C1 segment of cervical spinal cord (tissue), 14 donors: Measurements from ENCODE around the gene SPSB4.

Experiments used
- DNase-seq, 14 donors: peaks; one replicate each; lab custom pipeline; 2025; lab: John Stamatoyannopoulos, UW

The SPSB4 gene

DNA sequence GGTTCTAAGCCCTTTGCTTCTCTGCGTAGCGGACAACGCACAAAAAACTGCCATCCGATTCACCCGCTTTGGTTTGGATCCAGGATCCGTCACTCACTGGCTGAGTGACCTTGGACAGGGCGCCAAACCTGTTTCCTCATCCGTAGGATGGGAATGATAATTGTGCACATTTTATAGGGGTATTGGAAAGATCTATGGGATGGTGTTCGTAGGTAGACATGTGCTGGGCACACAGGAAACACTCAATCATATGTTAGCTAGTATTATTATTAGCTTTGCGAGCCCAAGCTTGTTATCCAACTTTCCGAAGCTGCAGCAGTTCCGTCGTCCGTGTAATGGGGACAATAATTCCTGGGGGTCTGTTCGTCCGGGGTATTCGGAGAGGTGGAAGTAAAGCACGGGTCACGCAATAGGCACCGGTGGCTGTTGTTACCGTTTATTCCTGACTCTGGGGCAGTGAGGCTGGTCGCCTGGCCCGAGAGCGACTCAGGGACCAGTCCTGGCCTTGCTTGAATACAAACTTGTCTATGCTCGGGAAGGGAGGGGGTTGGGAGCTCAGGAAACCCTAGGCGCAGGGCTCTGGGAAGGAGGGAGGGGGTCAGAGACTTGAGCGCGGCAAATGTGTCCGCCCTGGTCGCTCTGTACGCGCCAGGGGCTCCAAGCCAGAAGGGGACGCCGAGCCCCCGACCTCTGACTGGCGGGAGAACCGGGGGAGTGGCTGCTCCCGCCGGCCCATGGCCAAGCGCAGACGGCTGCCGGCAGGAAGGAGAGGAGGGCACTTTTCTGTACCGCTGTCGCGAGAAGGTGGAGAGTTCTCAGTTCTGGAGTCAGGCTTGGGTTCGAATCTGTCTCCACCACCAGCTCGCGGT, 1.3 kb downstream of the SPSB4 start:
- DNase-seq = no peak

DNA sequence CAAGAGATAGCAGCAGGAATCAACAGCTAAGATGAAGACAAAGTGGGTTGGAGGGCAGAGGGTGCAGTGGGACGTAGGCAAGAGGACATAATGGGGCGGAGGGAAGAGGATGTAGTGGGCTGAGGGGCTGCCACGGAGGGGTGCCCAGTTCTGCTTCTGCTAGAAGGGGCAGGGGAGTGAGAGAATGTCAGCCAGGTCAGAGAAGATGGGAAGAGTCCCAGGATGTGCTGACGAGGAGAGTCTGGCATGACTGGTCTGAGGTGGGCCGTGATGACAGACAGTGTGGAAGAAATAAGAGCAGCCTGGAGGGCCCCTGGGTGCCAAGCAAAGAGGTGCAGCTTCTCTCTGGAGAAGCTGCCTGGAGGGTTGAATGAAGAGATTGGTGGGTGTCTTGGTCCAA, 4.0 kb downstream of the SPSB4 start:
- no peak for DNase-seq

DNA sequence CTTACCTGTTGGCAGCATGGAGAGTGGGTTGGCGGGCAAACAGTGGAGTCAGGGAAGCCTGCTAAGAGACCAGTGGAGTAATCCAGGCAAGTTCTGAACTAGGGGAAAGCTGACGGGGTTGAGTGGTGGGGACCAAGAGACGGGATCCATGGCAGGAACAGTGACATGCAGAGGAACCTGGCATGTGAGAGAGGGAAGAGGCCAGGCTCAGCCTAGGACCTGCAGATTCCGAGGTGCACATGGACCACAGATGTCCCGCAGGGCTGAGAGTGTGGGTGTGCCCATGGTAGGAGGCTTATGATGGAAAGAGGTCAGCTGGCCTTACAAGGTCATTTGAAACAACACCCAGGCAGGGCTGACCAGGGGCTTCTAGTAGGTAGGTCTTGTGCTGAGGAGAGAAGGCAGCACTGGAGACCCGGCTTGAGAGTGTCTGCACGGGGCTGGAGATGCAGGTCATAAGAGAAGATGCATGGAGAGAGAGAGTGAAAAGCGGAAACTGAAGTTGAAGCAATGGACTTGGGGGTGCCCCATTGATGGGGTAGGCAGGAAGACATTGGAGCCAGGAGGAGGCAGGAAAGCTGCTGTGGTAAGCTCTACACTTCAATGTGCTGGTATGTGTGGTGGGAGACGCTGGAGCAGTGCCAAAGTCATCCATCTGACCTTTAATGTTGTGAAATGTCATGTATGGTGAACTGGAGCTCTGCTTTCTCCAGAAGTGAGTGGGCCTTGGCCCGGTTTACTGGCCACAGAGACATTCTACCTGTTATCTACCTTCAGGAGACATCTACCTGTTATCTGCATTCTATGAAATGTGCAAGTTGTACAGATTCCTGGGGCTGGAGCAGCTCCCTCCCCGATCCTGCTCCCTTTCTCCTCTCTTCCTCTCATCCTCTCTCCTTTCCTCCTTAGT, 4.6 kb downstream of the SPSB4 start:
- DNase-seq = no peak

DNA sequence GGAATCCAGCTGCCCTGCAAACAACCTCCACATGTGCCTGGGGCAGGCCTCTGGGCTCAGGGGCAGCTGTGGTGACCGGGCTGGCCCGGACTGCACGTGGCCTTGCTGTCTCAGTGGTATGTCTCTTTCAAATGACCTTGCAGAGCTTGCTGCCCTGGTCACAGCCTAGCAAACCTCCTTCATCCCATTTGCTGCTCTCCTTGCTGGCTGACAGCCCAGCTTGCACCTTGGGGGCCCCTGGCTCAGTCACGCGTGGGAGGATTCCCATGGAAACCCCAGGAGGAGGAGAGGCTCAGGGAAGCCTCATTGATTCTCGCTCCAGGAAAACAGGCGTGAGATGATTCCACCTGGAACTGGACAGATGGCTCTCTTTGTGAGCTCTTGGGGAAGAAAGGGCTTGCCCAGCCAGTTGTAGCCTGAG, 5.6 kb downstream of the SPSB4 start:
- DNase-seq = no peak

DNA sequence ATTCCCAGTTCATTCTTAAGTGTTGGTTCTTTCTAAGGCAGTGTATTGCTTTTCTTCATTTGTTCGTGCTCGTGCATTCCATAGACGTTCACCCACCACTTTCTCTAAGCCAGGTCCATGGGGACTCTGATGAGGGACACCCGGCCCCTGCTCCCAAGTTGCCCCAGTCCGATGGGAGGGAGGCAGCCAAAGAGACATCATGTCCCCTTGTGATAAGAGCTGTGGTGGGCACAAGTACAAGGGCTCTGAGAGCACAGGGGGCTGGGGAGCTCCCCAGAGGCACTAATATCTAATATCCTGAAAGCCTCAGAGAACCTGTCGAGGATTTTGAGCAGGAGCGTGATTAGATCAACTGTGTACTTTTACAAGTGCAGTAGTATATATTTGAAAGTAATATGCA, 6.3 kb downstream of the SPSB4 start:
- no peak for DNase-seq

DNA sequence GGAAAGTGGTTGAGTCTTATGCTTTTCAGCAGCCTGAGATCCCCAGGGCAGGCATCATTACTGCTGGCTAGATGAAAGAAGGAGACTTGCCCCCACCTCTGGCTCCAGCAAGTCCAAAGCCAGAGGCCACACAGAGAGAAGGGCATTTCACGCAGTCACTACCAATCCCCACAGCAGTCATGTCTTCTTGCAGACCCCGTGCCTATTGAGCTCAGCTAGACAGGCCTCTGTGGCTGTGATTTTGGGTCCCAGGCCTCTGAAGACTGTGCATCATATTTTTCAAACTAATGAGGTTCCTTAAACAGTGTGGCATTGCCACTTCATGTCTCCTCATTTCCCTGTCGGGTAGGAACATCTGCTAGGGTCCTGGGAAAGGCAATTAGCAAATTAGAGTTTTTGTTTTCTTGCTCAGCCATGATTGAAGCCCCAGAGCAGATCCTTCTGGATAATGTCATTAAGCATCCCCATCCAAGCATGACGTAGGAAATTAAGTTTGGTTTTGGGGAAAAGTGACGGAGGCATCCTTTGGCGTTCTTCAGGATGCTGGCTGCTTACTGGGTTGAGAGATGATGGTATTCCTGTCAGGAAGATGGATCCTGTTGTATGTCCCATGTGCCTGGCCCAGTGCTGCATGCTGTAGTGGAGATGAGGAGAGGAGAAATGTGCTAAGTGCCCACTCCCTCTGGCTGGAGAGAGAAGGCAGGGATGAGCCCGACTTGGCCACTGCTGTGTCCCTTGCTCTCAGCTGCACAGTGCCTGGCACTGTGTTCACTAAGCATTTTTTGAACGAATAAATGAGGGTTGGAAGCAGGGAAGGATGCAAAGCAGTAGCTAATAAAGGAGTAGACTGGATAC, 7.0 kb downstream of the SPSB4 start:
- no peak for DNase-seq

DNA sequence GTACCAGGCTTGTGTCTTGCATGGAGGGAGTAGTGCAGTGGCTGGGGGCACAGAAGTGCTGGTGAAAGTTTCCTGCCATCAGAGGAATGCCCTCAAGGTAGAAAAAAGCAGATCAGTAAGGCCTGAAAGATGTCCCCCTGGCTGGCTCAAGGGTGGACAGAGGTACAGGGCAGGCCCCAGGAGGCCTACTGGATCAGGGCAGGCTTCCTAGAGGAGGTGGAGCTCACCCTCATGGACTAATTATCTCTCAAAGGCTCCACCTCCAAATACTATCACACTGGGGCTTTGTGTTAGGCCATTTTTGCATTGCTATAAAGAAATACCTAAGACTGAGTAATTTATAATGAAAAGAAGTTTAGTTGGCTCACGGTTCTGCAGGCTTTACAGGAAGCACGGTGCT, 7.8 kb downstream of the SPSB4 start:
- no peak for DNase-seq

DNA sequence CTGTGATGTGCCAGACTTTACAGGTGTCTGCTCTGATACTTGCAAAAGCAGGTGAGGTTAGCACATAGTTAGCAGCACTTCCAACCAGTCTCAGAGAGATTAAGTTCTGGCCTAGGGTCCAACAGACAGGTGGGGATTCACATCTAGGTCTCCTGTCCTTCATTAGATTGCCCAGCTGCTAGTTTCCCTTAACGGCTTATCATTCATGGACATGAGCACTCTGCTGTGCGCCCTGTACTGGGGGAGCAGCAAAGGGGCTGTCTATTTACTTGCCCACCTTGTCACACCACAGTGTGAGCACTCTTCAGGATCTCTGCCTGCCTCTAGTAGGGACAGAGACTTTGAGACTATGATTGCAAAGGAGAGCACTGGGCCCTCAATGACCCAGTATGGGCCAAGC, 8.7 kb downstream of the SPSB4 start:
- DNase-seq = no peak

DNA sequence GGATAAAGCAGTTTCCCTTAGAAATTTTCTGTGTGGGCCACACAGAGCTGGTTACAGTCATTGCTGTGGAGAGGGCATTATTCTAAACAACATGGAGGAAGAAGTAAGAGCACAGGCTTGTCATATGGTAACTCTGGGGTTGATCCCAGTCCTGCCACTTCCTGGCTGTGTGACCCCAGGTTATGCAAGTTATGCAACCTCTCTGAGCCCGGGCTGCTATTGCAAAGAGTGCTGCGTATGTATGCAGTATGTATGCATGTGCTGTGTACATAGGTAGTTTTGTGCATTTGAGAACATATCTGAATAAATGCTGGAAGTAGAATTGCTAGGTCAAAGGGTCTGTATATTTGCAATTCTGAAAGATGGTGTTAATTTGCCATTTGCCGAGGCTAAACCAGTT, 9.2 kb downstream of the SPSB4 start:
- DNase-seq = no peak

DNA sequence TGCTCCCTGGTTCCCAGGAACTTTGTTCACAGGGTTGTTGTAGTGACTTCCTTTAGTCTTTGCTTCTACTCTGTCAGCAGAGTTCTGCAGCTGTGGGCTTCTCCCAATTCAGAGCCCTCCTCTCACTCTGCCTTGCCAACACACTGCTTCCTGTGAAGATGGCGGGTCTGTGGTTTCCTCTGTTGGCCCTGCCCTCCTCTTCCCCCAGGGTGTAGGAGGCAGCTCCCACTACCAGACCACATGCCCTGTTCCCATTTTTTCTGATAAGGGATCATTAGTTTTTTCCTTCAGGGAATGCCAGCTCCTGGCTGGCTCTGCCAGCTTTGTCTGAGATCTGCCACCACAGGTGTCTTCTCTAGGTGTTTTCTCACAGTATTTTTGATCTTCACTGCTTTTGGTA, 12.7 kb downstream of the SPSB4 start:
- DNase-seq = no peak

DNA sequence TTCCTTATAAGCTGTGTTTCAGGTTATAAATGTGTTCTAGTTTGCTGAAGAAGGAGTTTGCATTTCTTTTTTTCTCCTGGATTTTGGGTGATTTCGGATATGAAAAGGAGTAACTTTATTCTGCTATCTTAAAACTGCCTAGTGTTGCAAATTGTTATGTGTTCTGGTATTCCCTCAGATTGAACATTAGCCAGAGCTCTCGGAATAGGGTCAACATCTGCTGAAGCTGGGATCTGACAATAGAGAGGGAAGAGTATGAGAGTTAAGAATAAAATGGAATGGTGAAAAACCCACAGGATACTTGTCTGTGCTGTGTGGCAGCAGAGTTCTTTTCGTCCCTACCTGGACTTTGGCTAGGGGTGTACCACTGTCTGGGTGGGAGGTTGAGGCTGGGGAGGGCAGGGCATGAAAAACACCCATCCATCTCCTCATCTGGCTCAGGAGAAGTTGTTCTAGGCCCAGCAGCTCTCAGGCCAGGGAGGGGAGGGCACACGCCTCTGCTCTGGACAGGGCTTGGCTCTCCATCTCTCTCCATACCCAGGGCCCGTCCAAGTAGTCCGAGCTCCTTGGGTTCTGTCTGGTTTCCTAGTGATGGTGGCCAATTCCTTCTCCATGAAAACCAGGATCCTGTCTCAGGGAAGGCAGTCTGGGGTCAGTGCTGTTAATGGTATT, 13.2 kb downstream of the SPSB4 start:
- no peak for DNase-seq

DNA sequence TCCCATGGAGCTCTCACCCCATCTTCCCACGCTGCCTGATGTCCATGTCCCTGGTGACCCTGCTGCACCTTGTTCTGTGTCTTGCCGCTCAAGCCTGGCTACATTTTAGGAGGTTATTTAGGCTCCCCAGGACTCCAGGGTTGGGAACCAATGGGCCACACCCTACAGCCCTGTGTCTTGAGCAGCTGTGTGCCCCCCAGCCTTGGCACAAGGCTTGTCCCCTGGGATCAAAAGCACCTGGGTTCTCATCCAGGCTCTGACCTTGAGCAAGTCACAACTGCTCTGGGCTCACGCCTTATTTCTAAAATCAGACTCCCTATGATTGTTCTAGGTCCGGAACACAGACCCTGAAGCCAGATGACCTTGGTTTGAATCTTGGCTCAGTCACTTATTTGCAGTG, 14.1 kb downstream of the SPSB4 start:
- no peak for DNase-seq

DNA sequence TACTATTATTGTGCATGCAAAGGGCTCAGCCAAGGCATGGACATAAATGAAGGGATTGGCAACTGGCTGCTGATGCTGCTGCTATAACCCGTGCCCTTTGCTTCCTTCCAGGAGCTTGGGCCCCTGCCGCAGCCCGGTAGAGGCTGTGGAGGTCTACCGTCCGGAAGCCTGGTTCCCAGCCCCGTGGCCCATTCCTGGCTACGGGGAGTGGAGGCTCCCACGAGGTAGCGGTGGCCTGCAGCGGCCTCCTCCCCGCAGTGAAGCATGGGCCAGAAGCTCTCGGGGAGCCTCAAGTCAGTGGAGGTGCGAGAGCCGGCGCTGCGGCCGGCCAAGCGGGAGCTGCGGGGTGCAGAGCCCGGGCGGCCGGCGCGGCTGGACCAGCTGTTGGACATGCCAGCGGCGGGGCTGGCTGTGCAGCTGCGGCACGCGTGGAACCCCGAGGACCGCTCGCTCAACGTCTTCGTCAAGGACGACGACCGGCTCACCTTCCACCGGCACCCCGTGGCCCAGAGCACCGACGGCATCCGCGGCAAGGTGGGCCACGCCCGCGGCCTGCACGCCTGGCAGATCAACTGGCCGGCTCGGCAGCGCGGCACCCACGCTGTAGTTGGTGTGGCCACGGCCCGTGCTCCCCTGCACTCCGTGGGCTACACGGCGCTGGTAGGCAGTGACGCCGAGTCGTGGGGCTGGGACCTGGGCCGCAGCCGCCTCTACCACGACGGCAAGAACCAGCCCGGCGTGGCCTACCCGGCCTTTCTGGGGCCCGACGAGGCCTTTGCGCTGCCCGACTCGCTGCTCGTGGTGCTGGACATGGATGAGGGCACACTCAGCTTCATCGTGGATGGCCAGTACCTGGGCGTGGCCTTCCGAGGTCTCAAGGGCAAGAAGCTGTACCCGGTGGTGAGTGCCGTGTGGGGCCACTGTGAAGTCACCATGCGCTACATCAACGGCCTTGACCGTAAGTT, 15.0 kb downstream of the SPSB4 start:
- no peak for DNase-seq

DNA sequence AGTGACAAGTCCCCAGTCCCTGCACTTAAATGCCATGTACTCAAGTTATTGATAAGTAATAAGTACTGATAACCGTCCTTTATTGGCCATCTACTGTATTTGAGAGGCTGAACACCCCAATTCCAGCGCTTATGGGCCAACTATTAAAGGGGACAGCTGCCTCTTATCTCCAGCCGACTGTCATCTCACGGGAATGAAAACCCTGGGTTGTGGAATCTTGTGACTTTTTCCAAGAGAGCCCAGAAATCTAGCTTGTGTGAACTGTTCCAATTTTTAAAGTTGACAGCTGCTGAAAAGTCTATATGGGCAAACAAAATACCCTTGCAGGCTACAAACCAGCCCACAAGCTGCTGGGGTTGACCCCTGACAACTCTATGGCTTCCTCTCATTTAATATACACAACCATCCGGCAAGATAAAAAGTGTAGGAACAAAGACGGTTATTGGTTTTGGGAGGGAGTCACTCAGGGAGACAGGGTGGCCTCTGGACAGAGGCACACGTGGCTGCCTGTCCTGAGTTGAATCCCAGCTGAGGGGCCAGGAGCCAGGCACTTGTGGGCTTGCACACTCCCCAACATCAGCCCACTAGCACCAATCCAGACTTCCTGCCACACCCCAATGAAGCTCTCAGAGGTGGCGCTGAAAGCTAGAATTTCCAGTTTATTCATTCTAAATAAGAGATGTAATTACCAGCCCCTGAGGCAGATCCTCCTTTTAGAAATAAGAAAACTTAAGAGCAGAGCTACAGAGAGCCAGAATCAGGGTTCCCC, 16.2 kb downstream of the SPSB4 start:
- DNase-seq = no peak

DNA sequence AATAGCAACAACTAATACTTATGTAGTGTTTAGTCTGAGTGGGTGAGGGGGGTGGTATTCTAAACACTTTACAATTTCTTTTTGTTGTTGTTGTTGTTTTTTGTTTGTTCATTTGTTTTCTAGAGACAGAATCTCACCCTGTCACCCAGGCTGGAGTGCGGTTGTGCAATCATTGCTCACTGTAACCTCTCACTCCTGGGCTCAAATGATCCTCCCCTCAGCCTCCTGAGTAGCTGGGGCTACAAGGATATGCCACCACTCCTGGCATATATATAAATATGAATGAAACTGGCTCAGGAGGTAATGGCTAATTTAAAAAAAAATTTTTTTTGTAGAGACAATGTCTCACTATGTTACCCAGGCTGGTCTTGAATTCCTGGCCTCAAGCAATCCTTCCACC, 19.1 kb downstream of the SPSB4 start:
- DNase-seq = no peak

DNA sequence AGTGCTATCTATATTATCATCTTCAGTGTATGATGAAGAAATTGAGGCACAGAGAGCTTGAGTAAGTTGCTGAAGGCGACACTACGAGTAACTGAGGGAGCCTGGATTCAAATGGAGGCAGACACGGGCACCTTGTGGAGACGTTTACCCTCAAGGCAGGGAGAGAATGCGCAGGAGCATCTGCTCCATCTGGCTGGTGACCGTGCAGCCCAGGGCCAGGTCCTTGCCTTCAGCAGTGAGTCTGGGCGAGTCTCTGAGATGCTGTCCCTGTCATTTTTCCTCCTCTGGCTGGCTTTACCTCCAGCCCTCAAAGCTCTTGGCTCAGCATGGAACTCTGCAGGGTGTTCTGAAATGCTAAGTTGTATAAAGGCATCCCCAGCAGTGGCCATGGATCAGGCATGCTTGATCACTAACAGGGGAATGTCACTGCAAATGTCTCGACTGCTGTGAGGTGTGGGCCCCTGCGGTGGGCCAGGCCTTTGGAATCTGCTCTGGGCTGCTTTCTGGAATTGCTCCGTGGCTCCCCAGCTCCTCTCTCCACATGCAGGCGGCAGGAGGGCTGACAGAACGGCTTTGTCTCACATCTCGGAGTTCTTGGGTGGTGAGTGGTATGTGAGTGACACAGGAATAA, 19.7 kb downstream of the SPSB4 start:
- no peak for DNase-seq

DNA sequence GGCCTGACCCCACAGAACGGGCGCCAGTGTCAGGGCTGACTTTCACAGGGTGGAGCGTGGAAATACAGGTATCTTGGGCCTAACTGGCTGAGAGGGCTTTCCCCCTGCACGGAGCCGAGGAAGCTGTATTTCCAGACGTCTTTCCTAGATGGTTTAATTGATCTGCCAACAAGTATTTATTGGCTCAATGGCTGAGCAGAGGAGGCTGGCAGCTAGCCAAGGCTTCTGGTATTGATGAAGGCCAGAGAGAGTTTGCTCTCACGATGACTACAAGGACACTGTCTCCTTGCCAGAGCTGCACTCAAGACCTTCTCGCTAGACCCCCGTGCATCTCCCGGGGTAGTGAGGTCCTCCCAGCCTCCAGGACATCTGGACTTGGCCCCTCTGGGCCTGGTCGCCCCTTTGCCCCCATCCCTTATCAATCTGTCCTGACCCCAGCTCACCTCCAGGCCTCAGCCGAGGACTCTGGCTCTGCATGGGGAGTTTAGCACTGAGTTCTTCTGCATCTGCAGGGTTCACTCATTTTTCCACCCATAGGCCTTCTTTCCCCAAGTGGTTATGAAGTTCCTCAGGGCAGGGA, 20.6 kb downstream of the SPSB4 start:
- DNase-seq = no peak

DNA sequence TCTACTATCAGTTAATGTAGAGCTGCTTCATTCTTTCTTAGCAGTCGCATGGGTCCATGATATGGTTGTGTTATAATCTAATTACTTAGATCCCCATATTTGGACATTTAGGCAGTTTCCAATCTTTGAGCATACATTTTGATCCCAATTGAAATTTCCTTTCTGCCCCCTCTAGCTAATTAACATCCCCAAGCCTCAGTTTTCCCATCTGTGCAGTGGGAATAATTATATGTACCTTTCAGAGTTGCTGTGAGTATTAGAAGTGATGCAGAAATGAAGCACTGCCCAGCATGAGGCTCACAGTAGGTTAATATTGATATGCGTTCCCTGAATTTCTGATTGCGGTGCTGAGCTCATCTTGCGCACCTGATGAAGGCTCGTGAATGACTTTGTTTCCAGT, 21.8 kb downstream of the SPSB4 start:
- no peak for DNase-seq
